A204.1 (cell line): ENCODE measurements around the gene ABTB2.

Experiments
- FAIRE-seq: peaks from 2 replicates; lab custom pipeline; 2012; peaks lifted over from hg19 to GRCh38; lab: Jason Lieb, UNC

Gene ABTB2

DNA sequence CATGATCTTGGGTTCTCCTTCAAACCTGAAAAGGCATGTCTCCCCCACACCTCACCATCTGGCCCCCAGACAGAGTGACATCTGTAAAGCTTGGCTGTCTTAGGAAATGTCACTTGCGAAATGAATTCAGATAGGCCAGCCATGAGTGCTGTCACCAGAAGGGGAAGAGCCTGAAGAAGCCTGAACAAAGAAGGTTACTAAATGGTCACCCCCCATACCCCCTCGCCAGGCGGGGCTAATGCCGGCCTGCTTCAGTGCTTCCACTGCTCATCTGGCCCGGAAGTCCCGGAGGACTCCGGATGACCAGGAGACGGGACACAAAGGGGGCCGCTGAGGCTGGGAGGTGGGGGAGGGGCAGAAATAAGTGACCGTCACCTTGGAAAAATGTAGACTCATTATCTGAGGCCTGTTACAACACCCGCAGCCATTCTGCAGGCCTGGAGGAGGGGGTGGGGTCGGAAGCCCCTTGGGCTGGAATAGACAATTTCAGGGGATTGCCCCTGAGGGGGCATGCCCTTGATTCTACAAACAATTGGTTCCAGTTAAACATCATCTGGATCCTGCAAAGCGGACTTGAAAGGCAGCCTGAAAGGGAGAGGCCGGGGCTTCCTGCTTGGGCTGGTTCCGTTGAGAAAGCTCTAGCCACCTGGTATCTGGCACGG lies 209.2 kb downstream of the ABTB2 start:
- FAIRE-seq = no peak

DNA sequence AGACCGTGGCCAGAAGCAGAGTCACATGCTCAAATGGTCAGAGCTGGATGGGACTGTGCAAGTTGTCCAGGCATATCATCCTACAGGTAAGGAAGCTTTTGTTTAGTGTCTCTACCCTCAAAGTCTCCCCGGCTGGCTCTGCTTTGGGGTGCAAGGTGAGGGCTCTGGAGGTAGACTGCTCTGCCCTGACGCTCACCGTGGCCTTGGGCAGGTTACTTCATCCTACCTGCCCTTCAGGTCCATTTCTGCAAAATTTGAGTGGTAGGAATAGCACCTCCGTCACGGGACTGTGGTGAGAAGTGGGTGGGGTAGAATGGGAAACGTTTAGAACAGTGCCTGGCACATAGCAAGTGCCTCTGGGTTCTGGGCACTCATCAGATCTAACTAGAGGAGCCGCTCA lies 210.2 kb downstream of the ABTB2 start:
- FAIRE-seq = no peak

DNA sequence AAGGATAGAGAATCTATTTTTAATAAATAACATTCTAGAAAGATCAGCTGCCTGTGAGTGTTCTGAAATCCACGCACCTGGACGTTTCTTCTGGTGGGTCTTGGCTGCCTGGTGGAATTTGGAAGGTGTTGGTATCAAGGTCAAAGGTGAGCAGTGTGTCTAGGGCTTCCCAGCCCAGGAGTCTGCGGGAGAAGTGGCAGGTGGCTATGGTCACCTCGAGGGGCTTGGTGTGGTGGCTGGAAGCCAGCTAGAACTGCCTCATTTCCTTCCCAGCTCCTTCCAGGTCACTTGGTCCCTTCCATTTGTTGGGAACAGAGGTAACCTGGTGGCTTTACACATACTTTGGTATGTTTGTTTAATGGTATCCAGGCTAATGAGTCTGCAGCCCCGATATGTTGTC lies 210.9 kb downstream of the ABTB2 start:
- FAIRE-seq = no peak

DNA sequence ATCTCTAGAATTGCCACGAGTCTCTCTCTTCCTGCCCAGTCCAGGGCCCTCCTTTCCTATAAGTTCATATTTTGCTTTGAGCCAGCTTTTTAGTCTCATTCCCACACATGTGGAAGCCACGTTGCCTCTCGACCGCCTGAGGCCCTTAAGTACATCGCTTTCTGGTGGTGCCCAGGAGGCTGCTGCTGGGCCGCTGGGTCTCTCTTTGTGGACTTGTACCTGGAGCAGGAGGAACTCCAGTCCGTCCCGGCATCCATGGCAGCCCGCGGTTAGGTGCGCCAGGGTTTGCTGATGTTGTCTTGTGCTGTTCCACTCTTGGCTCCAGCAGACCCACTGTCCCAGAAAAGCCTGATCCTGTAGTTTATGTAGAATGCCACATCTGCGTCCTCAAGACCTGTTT lies 211.4 kb downstream of the ABTB2 start:
- no peak for FAIRE-seq

DNA sequence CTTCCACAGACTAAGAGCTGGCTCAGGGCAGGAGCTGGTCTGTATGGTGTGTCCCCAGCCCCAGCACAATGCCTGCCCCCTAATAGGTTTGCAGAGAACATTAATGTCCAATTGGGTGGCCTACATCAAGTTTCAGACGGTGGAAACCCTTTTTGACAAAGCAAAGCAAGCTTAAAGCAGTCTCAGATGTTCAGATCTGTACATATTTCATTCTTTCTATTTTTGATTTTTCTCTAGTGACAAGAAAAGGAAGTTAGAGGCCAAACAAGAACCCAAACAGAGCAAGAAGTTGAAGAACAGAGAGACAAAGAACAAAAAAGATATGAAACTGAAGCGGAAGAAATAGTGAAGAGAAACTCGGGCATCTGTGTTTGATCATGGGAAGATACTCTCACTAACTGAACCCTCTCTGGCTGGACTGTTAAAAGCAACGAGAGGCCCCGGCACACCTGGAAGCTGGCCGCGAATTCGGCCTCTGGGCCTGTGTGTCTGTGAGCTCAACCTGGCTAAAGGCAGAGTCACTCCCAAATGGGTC lies 211.9 kb downstream of the ABTB2 start:
- FAIRE-seq = no peak

DNA sequence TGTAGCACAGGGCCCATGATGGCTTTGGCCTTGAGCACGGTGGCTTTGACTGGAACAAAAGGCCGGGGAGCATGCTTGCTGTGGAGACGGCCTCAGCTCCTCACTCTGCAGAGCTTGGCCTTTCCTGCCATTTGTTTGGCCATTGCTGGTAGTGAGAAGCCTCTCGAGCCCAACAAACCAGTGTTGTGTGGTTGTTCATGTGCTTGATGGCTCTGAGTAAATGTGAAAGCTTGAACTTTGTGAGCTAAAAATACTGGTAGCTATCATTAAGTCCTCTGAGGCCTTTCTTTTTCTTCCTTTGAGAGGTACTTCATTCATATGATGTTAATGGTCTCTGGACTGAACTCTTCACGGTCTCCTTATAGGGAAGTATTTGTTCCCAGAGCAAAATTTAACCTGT lies 212.7 kb downstream of the ABTB2 start:
- FAIRE-seq = no peak

DNA sequence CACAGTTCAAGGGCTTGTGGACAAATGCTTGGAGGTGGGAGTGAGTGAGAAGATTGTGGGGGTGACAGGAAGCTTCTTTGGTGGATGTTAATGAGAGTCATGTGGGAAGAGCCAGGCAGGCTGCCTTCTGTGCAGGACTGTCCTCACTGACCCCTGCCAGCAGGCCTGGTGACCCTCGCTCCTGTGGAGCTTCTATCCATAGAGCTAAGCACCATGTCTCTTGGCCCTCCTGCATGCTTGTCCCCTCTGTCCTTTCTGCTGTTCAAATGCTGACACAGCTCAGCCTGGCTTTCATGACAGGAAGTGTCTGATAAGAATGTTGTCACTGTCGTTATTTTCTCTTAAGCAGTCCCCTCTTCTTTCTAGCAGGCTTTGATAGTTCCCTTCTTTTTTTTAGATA lies 214.8 kb downstream of the ABTB2 start:
- no peak for FAIRE-seq

DNA sequence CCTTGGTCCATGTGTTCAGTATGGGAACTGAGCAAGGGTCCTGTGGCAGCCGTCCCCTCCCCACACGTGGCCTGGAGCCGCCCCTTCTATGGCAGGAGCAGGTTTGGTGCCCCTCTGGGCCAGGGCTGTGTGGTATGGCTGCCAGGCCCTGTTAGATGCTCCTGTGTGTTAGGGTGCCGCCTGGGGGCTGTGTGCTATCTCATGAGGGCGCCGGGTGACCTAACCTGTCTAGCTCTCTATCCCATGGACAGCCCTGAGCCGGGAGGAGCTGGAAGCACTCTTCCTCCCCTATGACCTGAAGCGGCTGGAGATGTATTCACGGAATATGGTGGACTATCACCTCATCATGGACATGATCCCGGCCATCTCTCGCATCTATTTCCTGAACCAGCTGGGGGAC lies 217.7 kb downstream of the ABTB2 start:
- no peak for FAIRE-seq

DNA sequence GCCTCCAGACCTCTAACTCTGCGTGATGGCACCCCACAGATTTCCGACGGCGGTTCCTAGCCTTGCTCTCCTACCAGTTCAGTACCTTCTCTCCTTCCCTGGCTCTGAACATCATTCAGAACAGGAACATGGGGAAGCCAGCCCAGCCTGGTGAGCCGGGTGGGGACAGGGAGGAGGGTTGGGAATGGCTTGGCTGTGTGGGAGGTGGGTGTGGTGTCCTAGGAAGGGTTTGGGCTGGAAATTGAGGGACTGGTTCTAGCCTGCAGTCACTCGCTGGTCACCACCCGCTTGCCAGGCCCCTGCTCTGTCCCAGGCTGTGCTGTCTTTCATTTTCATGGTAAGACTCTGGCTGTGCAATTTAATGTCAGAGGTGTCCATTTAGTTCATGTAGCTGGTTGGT lies 218.5 kb downstream of the ABTB2 start:
- FAIRE-seq = no peak

DNA sequence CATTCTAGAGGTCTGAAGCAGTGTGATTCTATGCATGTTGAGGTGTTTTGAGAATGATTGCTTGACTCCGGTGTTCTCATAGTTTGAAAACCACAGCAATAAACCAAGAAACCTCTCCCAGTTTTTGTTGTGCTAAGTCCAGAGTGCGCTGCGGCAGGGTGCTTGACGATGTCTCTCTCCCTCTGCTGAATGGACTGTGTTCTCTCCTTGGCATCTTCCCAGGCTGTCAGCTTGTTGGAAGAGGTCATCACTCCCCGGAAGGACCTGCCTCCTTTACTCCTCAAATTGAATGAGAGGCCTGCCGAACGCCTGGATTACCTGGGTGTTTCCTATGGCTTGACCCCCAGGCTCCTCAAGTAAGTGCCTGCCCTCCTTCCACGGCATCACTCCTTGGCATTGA lies 221.4 kb downstream of the ABTB2 start:
- no peak for FAIRE-seq

DNA sequence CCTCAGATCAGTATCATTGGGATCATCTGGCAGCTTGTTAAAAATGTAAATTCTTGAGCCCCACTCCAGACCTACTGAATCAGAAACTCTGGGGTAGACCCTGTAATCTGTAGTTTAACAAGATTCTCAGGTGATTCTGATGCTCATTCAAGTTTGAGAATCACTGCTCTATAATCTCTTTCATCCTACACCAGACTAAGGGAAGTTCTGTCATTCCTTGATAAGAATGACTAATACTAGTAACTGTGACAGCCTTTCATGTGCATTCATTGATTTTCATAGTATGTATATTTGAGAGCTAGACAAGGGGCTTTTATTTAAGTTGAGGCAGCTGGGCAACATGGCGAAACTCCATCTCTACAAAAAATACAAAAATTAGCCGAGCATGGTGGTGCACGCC lies 222.4 kb downstream of the ABTB2 start:
- no peak for FAIRE-seq

DNA sequence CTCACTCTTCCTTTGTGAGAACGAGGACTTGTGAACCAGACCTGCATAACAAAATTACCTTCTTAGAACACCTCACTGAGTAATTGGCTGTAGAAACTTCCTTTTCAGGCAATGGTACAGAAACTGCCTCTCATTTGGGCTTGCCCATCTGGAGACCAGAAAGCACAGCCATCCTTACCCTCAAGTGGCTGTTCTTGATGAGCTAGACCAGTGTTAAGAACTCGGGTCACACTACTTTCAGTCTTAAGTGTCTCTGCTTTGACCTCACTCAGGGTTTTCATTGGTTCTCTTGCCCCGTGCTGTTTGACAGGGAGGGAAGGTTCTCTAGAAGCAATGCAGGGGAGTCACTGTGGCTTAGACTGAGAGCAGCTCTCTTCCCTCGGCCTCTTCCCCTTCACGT lies 223.0 kb downstream of the ABTB2 start:
- no peak for FAIRE-seq

DNA sequence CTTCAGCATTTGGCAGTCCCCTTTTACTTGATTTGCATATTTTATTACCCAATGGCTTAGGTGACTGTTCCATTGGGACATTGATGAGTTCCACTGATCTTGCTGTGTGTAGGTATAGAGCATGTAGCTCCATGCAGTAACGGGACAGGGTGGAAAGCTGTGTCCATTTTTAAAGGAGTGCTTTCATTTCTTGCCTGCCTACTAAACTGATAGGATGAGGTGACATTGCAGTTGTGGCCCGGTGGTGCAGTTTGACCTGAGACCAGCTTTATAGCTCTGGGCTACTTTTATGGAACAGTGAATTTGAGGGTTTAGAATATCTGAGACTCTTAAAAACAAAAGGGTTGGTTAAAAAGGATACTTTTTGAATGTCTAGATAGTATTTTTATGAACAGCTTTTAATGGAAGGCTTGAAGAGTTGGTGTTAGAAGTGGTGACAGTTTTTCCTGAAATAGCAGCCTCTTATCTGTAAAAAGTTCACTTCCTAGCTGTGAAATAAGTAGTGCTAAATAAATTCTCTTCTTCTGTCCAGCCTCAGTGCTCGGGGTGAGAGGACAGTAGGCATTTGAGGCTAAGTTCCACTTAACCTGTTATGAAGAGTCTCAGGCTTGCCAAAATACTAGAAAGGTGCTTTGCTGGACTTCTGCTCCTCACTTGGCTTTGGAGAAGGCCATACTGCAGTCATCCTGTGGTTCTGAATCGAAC lies 225.4 kb downstream of the ABTB2 start:
- FAIRE-seq = no peak

DNA sequence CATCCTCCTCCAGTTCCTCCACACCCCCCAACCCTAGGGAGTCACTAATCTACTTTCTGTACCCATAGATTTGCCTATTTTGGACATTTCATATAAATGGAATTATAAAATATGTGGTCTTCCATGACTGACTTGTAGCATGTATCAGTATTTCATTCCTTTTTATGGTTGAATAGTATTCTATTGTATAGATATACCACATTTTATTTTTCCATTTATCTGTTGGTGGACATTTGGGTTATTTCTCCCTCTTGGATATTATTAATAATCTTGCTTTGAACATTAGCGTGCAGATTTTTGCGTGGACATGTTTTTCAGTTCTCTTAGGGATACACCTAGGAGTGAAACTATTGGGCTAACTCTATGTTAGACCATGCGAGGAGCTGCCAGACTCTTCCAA lies 229.0 kb downstream of the ABTB2 start:
- no peak for FAIRE-seq

DNA sequence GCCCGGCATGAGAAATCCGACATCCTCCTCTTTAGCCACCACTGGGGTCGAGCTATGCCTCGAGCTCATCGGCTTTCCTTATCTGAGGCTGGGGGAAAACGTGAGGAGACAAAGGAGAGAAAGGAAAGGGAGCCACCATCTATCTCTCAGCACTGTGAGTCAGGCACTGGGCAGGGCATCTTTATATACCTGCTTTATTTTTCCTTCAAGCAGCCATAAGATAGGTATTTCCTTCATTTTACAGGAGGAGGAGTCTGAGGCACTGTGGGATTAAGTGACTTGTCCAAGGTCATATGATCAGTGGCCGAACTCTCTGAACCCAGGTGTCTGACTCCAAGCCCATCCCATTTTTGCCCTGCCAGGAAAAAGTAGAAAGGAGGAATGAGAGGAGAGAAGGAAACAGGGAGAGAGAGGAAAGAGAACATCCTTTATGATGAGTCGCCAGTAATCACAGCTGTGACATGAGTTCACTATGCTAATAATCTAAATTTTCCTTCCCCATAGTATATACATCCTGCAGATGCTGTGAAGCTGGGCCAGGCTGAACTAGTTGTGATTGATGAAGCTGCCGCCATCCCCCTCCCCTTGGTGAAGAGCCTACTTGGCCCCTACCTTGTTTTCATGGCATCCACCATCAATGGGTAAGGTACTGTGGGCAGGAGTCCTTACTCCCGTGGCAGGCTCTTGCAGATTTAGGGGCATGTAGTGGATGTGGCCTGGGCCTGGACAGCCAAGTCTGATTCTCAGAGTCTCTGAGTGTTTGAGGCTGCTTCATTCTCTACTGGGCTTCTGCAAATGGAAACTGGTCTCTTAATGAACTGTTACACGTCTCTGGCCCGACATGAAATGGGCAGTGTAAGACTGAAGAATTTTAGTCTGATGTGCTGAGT lies 230.6 kb downstream of the ABTB2 start:
- FAIRE-seq = no peak

DNA sequence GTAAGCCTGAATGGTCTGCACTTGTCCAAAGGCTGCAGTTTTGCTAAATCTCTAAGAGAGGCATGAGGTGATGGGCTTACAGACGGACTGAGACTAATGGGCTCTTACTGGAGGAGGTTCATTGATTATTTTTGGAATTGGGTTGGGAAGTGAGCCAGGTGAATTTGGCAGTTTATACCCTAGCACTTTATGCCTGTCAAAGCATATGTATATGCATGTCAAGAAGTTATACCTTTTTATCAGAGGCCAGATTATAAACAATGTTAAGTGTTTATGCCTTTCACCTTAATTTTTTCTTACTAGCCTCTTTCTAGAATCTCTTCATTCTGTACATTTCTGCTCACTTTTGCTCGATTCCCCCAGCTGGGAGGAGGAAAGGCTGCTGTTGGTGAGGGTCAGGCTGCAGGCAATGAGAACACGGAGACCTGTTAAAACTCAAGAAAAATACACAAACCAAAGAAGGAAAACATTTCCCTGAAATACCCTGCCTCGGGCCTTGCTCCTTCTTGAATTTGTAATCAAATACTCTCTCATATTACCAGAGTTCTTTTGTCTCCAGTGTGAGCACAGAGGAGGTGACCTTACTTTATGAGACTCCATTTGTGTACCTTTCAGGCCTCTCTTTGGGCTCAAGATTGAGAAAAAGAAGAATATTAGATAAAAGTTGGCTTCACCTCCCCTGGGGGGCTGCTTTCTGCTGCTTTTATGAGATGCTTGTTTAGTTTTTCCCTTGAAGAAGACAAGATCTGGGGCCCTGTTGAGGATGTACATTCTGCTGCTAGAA lies 232.7 kb downstream of the ABTB2 start:
- no peak for FAIRE-seq

DNA sequence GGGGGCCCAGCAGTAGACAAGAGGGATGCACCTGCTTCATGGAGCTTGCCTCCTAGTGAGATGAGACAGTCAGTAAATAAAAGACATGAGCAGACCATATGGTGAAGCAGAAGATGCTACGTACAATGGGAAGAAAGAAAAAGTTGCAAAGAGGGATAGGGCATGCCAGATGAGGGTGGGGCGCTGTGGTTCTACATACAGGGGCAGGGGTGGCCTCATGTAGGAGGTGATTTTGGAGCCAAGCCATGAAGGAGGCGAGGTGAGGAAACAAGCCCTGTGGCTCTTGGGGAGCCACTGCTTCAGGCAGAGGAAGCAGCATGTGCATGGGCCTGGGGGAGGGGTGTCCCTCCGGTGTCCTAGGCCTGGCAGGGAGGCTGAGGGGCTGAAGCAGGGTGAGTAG lies 237.2 kb downstream of the ABTB2 start:
- FAIRE-seq = no peak

DNA sequence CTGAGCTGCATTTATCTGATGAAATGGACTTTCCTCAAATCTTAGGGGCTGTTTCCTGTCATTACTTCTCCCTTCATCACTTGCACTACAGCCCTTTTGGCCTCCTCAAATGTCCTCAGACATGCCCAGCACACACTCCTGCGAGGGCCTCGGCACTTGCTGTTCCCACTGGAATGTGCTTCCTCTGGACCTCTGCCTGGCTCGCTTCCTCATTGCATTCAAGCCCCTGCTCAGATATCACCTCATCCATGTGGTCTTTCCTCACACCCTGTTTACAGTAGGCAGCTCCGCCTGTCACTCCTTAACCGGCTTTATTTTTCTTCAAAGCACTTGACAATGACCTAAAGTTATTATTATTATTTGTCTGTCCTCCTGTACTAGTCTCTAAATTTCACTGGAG lies 243.3 kb downstream of the ABTB2 start:
- no peak for FAIRE-seq

DNA sequence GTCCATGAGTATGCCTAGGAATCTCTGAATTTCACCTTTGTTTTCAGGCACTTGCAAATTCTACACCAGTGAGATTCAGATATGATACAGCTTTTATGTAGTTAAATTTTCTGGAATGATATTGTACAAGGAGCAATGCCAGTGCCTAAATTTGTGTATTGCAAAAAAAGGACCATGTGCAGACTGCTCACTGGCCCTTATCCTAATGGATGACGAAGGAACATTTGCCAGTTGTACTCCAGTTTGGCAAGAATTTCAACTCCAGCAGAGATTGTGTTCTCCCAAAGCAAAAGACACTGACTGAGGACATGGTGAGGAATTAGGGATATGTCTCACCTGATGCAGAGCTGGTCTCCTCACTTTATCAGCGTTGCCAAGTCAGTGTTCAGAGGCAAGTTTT lies 243.8 kb downstream of the ABTB2 start:
- FAIRE-seq = no peak

DNA sequence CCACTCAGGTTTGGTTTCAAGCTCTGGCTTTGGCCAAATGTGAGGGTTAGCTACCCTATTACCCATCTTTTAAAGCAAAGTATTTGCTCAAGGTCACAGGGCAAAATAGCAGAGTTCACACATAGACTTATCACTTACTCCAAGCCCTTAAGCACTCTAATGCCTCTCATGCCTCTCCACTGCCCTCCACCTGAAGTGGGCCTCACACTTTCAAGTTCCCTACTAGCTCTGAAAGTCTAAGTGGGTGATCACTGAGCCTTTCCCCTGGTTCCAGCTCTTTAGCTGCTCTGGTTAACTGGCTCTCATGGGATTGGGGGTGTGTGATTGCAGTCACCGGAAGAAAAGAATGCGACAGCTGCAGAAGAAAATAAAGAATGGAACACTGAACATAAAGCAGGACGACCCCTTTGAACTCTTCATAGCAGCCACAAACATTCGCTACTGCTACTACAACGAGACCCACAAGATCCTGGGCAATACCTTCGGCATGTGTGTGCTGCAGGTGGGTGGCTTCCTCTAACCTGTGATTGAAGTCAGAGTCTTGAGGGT lies 246.0 kb downstream of the ABTB2 start:
- no peak for FAIRE-seq

DNA sequence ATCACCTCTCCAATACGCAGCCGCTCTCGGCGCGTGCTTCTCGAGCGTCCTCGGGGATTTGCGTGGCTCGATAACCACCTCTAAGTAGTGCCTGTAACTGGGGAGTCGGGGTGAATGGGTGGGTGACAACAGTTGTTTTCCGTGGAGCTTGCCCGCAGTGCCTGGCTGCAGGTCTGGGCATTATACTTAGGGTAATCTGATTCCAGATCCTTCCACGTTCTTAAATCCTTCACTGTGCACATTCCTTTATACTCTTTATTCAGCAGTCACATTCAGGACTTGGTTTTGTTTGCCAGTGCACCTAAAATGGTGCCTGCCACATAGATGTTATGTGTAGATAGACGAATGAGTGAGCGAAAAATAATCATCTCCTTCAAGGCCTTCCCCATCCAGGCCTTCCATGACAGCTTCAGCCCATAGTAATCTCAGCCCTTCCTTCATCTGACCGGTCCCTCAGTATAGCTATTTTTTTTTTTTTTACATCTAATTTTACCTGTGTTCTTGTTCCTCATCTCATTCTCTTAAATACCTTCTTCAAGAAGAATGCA lies 251.8 kb downstream of the ABTB2 start:
- FAIRE-seq = no peak
